H9 (cell line): Measurements from ENCODE around the gene KIAA1328. TPM values are rescaled to one million over a fixed set of nuclear protein-coding genes. Genes with fewer than 3 reads are reported as not detected.

Experiments
- DNase-seq: peaks from one replicate; pipeline ENCODE4 v3.0.0-alpha.2; 2017
- H2AFZ ChIP-seq: one replicate; pipeline ENCODE4 v1.6.1; 2013; ENCODE audit warnings: mild to moderate bottlenecking, low read length, control low read depth, moderate library complexity
- H2AK5ac ChIP-seq: 2 replicates; pipeline ENCODE4 v1.6.1; 2013; ENCODE audit warnings: low read length, control low read depth, mixed read lengths; ENCODE audit not compliant: insufficient read length
- H2BK120ac ChIP-seq: one replicate; pipeline ENCODE4 v1.6.1; 2013; ENCODE audit warnings: low read depth, mild to moderate bottlenecking, low read length, control low read depth, inconsistent platforms; ENCODE audit not compliant: poor library complexity, severe bottlenecking
- H2BK12ac ChIP-seq: 2 replicates; pipeline ENCODE4 v1.6.1; 2013; ENCODE audit warnings: low read length, control low read depth, mixed read lengths, low read depth; ENCODE audit not compliant: insufficient read length
- H2BK15ac ChIP-seq: 2 replicates; pipeline ENCODE4 v1.6.1; 2013; ENCODE audit warnings: low read depth, low read length, control low read depth
- H2BK20ac ChIP-seq: one replicate; pipeline ENCODE4 v1.6.1; 2013; ENCODE audit warnings: low read depth, mild to moderate bottlenecking, low read length, control low read depth, inconsistent platforms; ENCODE audit not compliant: poor library complexity, severe bottlenecking
- H2BK5ac ChIP-seq: 2 replicates; pipeline ENCODE4 v1.6.1; 2013; ENCODE audit warnings: low read length, control low read depth, mixed read lengths; ENCODE audit not compliant: insufficient read length
- H3K14ac ChIP-seq: 2 replicates; pipeline ENCODE4 v1.6.1; 2013; ENCODE audit warnings: low read length, control low read depth; ENCODE audit not compliant: insufficient read depth
- H3K18ac ChIP-seq: 2 replicates; pipeline ENCODE4 v1.6.1; 2013; ENCODE audit warnings: low read depth, mild to moderate bottlenecking, mixed read lengths, low read length, control low read depth; ENCODE audit not compliant: insufficient read length
- H3K23ac ChIP-seq: 2 replicates; pipeline ENCODE4 v1.6.1; 2013; ENCODE audit warnings: low read length, control low read depth, mixed read lengths, low read depth; ENCODE audit not compliant: insufficient read length
- H3K23me2 ChIP-seq: 2 replicates; pipeline ENCODE4 v1.6.1; 2013; ENCODE audit warnings: low read depth, mild to moderate bottlenecking, mixed read lengths, low read length, control low read depth; ENCODE audit not compliant: insufficient read length, poor library complexity, severe bottlenecking
- H3K27ac ChIP-seq: 2 replicates; pipeline ENCODE4 v1.5.1; 2013; ENCODE audit warnings: low read length, control low read depth, mixed read lengths, low read depth; ENCODE audit not compliant: insufficient read length
- H3K27me3 ChIP-seq: 2 replicates; pipeline ENCODE4 v1.6.1; 2013; ENCODE audit warnings: low read length, control low read depth, inconsistent platforms; ENCODE audit not compliant: insufficient read depth
- H3K4ac ChIP-seq: 2 replicates; pipeline ENCODE4 v1.6.1; 2013; ENCODE audit warnings: low read depth, mild to moderate bottlenecking, control low read depth, inconsistent platforms, low read length, moderate library complexity
- H3K4me1 ChIP-seq: 2 replicates; pipeline ENCODE4 v1.6.1; 2013; ENCODE audit warnings: low read length, control low read depth, inconsistent platforms; ENCODE audit not compliant: insufficient read depth
- H3K4me2 ChIP-seq: 2 replicates; pipeline ENCODE4 v1.6.1; 2013; ENCODE audit warnings: low read length, control low read depth, mixed read lengths; ENCODE audit not compliant: insufficient read length, insufficient read depth
- H3K56ac ChIP-seq: 2 replicates; pipeline ENCODE4 v1.6.1; 2013; ENCODE audit warnings: low read depth, mild to moderate bottlenecking, mixed read lengths, low read length, control low read depth; ENCODE audit not compliant: insufficient read length
- H3K79me1 ChIP-seq: 2 replicates; pipeline ENCODE4 v1.6.1; 2013; ENCODE audit warnings: low read depth, mild to moderate bottlenecking, moderate library complexity, low read length, control low read depth, inconsistent platforms; ENCODE audit not compliant: insufficient read depth, poor library complexity, severe bottlenecking
- H3K79me2 ChIP-seq: 2 replicates; pipeline ENCODE4 v1.6.1; 2013; ENCODE audit warnings: low read length, control low read depth, inconsistent platforms; ENCODE audit not compliant: insufficient read depth
- H3K9ac ChIP-seq: 2 replicates; pipeline ENCODE4 v1.6.1; 2013; ENCODE audit warnings: low read length, control low read depth, mixed read lengths; ENCODE audit not compliant: insufficient read length; ENCODE audit errors: extremely low read depth
- H3K9me3 ChIP-seq: one replicate; pipeline ENCODE4 v1.6.1; 2013; ENCODE audit warnings: low read depth, low read length, inconsistent platforms; ENCODE audit not compliant: control insufficient read depth
- H3T11ph ChIP-seq: one replicate; pipeline ENCODE4 v1.6.1; 2013; ENCODE audit warnings: mild to moderate bottlenecking, low read length, control low read depth, inconsistent platforms
- H4K20me1 ChIP-seq: one replicate; pipeline ENCODE4 v1.6.1; 2013; ENCODE audit not compliant: control insufficient read depth, insufficient read length, insufficient read depth
- H4K5ac ChIP-seq: 2 replicates; pipeline ENCODE4 v1.6.1; 2013; ENCODE audit warnings: low read depth, mild to moderate bottlenecking, mixed read lengths, low read length, control low read depth; ENCODE audit not compliant: insufficient read length
- H4K8ac ChIP-seq: replicated peaks from 2 replicates; pipeline ENCODE4 v1.6.1; 2013; ENCODE audit warnings: low read length, control low read depth, mixed read lengths, low read depth; ENCODE audit not compliant: insufficient read length
- H4K91ac ChIP-seq: 2 replicates; pipeline ENCODE4 v1.6.1; 2013; ENCODE audit warnings: low read depth, mild to moderate bottlenecking, moderate library complexity, mixed read lengths, low read length, control low read depth; ENCODE audit not compliant: insufficient read length
- H3K27ac Mint-ChIP-seq, 3 experiments: 2 replicates in 2 of 3; 3 replicates in 1 of 3; pipeline ENCODE4 v1.8.0; 2020 to 2021; ENCODE audit warnings: mixed read lengths in 3 of 3, mild to moderate bottlenecking in 1 of 3, moderate library complexity in 1 of 3
- H3K27me3 Mint-ChIP-seq: 2 replicates; pipeline ENCODE4 v1.8.0; 2021; ENCODE audit warnings: low read depth, mild to moderate bottlenecking, moderate library complexity, mixed read lengths
- H3K36me3 Mint-ChIP-seq, 3 experiments: 2 replicates in 2 of 3; 3 replicates in 1 of 3; pipeline ENCODE4 v1.8.0; 2020 to 2021; ENCODE audit warnings: low read depth in 3 of 3, mixed read lengths in 3 of 3; ENCODE audit not compliant: insufficient read depth in 1 of 3
- H3K4me1 Mint-ChIP-seq, 2 experiments: 2 replicates each; pipeline ENCODE4 v1.8.0; 2020; ENCODE audit warnings: mixed read lengths in 2 of 2
- H3K4me3 Mint-ChIP-seq, 2 experiments: 2 replicates in 1 of 2; 3 replicates in 1 of 2; pipeline ENCODE4 v1.8.0; 2020 to 2021; ENCODE audit warnings: mild to moderate bottlenecking in 2 of 2, mixed read lengths in 2 of 2, moderate library complexity in 1 of 2
- H3K9me3 Mint-ChIP-seq, 2 experiments: 2 replicates in 1 of 2; 3 replicates in 1 of 2; pipeline ENCODE4 v1.8.0; 2020; ENCODE audit warnings: mild to moderate bottlenecking in 2 of 2, mixed read lengths in 2 of 2, moderate library complexity in 1 of 2
- WGBS: extraction: QIAGEN DNeasy Blood & Tissue Kit; methylation state at CpG from one replicate; pipeline ENCODE4 v1.1.7; 2013; ENCODE audit warnings: missing lambda C conversion rate, low lambda C conversion rate, mixed read lengths; ENCODE audit not compliant: insufficient read length; ENCODE audit errors: extremely low coverage; 5-methylcytosine and 5-hydroxymethylcytosine counted together
- total RNA-seq: library from RNA; stranded (reverse); gene quantifications from 2 replicates; pipeline ENCODE4 v1.2.1, GENCODE V29; 2021
- TF ChIP-seq, protein P1 (sequence below): fragments of 200-600 bp; sonication (generic); conservative IDR thresholded peaks from 3 replicates; pipeline ENCODE4 v1.8.0; 2021; ENCODE audit warnings: antibody characterized with exemption, mild to moderate bottlenecking

Gene KIAA1328
- total RNA-seq, 1 experiment from 2014 or later, result 4.9 TPM

DNA sequence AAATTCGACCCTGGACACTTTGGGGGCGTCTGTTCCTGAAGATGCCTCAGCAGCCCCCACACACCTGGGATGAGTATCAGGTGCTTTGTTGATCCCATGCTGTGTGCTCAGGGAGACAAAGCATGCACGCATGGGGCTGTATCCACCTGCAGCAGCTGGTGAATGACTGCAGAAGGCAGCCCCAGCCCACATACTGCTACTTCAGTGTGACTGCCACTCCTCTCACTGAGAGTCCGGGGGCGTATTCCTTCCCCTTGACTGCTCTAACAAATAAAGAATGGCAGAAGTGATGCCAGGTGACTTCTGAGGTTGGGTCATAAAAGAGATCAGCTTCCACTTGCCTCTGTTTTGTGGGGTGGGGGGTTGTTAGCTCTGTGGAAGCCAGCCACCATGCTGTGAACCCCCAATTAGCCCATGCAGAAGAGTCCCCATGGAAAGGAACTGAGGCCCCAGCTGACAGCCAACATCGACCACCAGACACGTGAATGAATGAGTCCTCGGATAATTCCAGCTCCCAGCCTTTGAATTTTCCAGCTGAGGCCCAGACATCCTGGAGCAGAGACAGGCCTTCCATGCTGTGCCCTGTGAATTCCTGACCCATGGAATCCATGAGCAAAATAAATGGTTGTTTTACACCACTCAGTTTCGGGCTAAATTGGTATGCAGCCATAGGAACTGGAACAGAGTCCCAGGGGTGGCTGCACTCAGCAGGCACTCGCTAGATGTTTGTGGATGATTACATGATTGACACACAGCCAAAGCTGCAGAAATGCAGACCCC, 447.4 kb downstream of the KIAA1328 start:
- Mint-ChIP-seq H3K4me1 (peaks cover 15 to 24% of the 10 kb centered on the region in 2 experiments), H3K27ac (no peak overlapping the region), H3K27me3 (peaks cover 23% of the 10 kb centered on the region), H3K4me3 (no peak overlapping the region), H3K36me3 (no peaks in the 10 kb centered on the region), H3K9me3 (peaks cover 0 to 3% of the 10 kb centered on the region in 2 experiments; a peak in 3 of 5 replicates)
- Histone ChIP-seq H2BK20ac (no peak overlapping the region), H3K4me1 (no peaks in the 10 kb centered on the region), H4K5ac (no peak overlapping the region), H3K9ac (no peak overlapping the region), H3K18ac (no peak overlapping the region), H3K79me1 (no peaks in the 10 kb centered on the region), H3K27ac (no peak overlapping the region), H4K8ac (no peak overlapping the region), H3T11ph (no peak overlapping the region), H2AFZ (no peak overlapping the region), H3K27me3 (no peaks in the 10 kb centered on the region), H3K9me3 (no peaks in the 10 kb centered on the region), H3K79me2 (no peaks in the 10 kb centered on the region), H2BK12ac (no peak overlapping the region), H2AK5ac (no peak overlapping the region), H2BK15ac (no peak overlapping the region), H3K23me2 (no peaks in the 10 kb centered on the region), H3K23ac (no peak overlapping the region), H4K91ac (no peak overlapping the region), H4K20me1 (no peaks in the 10 kb centered on the region), H2BK5ac (no peak overlapping the region), H3K4me2 (no peak overlapping the region), H3K4ac (no peak overlapping the region), H2BK120ac (no peak overlapping the region), H3K56ac (no peak overlapping the region), H3K14ac (no peak overlapping the region)
- WGBS, result no CpG with 5 or more reads among the region's 10 CpGs
- TF ChIP-seq, protein P1, sequence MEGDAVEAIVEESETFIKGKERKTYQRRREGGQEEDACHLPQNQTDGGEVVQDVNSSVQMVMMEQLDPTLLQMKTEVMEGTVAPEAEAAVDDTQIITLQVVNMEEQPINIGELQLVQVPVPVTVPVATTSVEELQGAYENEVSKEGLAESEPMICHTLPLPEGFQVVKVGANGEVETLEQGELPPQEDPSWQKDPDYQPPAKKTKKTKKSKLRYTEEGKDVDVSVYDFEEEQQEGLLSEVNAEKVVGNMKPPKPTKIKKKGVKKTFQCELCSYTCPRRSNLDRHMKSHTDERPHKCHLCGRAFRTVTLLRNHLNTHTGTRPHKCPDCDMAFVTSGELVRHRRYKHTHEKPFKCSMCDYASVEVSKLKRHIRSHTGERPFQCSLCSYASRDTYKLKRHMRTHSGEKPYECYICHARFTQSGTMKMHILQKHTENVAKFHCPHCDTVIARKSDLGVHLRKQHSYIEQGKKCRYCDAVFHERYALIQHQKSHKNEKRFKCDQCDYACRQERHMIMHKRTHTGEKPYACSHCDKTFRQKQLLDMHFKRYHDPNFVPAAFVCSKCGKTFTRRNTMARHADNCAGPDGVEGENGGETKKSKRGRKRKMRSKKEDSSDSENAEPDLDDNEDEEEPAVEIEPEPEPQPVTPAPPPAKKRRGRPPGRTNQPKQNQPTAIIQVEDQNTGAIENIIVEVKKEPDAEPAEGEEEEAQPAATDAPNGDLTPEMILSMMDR, result no peak
- no peak for DNase-seq
